Measurements from ENCODE around the gene PSMA7. TPM values are rescaled to one million over a fixed set of nuclear protein-coding genes. Genes with fewer than 3 reads are reported as not detected.

Gene PSMA7
- polyA plus RNA-seq, 1 donor (not counting 4 experiments of a cell fraction or from before 2014, with no cell fraction given), result 383 TPM

- Histone ChIP-seq H3K4me1 (ENCODE audit: control insufficient read depth, extremely low read depth, insufficient read depth, low read length) (no peaks in the 10 kb centered on the region), H3K9me3 (ENCODE audit: control insufficient read depth, low read depth, low read length) (no peaks in the 10 kb centered on the region), H3K4me2 (ENCODE audit: control insufficient read depth, extremely low read depth, insufficient read depth, low read depth, low read length) (no peak overlapping the region), H2AFZ (ENCODE audit: control insufficient read depth, low read length) (no peak overlapping the region), H3K79me2 (ENCODE audit: control insufficient read depth, insufficient read depth, low read length) (no peaks in the 10 kb centered on the region), H3K9me1 (ENCODE audit: control insufficient read depth, extremely low read depth, insufficient read depth, low read length) (no peaks in the 10 kb centered on the region), H3K4me3 (ENCODE audit: control insufficient read depth in 2 of 3, extremely low read depth in 1 of 3, insufficient read depth in 2 of 3, low read depth in 1 of 3, low read length in 3 of 3) (no peak overlapping the region), H3K36me3 (ENCODE audit: control insufficient read depth in 2 of 2, extremely low read depth in 1 of 2, insufficient read depth in 2 of 2, low read length in 2 of 2) (peaks cover 47 to 72% of the 10 kb centered on the region in 2 experiments), H4K20me1 (ENCODE audit: control insufficient read depth, extremely low read depth, insufficient read depth, low read length) (peaks cover 10% of the 10 kb centered on the region), H3K27me3 (ENCODE audit: control insufficient read depth, extremely low read depth, insufficient read depth, low read length) (no peaks in the 10 kb centered on the region), H3K9ac (ENCODE audit: control insufficient read depth, extremely low read depth, insufficient read depth, low read length) (no peak overlapping the region), H3K27ac (ENCODE audit: control insufficient read depth, insufficient read depth, low read length) (no peak overlapping the region)
- dilution Hi-C loops (cut with MboI; ENCODE audit: extremely low pct_ligation_motif_present, low sequenced_read_pairs), result no loop called here
- TF ChIP-seq CTCF (optimal IDR thresholded peaks at IDR 0.05 in 1 of 3, IDR thresholded peaks at IDR 0.05 in 1 of 3, conservative IDR thresholded peaks at IDR 0.05 in 1 of 3; ENCODE audit: extremely low read depth in 1 of 3, insufficient read depth in 2 of 3, low read length in 3 of 3) (no peak), EZH2 (IDR thresholded peaks at IDR 0.05; ENCODE audit: low read length) (no peak)
- no peak for DNase-seq (ENCODE audit: low read depth, low spot score)
- FAIRE-seq, result no peak
Measured at GRCh38 chr20:62132421-62132820, 10.8 kb downstream of the PSMA7 start.

- H3K27me3 ChIP-seq (ENCODE audit: control insufficient read depth, extremely low read depth, insufficient read depth, low read length), result no peaks in the 10 kb centered on the region
- FAIRE-seq, result no peak
- no peak overlapping the region for H2AFZ ChIP-seq (ENCODE audit: control insufficient read depth, low read length)
- no peaks in the 10 kb centered on the region for H3K79me2 ChIP-seq (ENCODE audit: control insufficient read depth, insufficient read depth, low read length)
- dilution Hi-C loops (cut with MboI; ENCODE audit: extremely low pct_ligation_motif_present, low sequenced_read_pairs), result no loop called here
- no peaks in the 10 kb centered on the region for H3K9me3 ChIP-seq (ENCODE audit: control insufficient read depth, low read depth, low read length)
- no peak for TF ChIP-seq EZH2 (IDR thresholded peaks at IDR 0.05; ENCODE audit: low read length)
- no peak for TF ChIP-seq CTCF (optimal IDR thresholded peaks at IDR 0.05 in 1 of 3, IDR thresholded peaks at IDR 0.05 in 1 of 3, conservative IDR thresholded peaks at IDR 0.05 in 1 of 3; ENCODE audit: extremely low read depth in 1 of 3, insufficient read depth in 2 of 3, low read length in 3 of 3)
- no peak overlapping the region for H3K4me2 ChIP-seq (ENCODE audit: control insufficient read depth, extremely low read depth, insufficient read depth, low read depth, low read length)
- no peak for DNase-seq (ENCODE audit: low read depth, low spot score)
- no peaks in the 10 kb centered on the region for H3K4me1 ChIP-seq (ENCODE audit: control insufficient read depth, extremely low read depth, insufficient read depth, low read length)
- H3K4me3 ChIP-seq (ENCODE audit: control insufficient read depth in 2 of 3, extremely low read depth in 1 of 3, insufficient read depth in 2 of 3, low read depth in 1 of 3, low read length in 3 of 3), result no peak overlapping the region
- H3K9ac ChIP-seq (ENCODE audit: control insufficient read depth, extremely low read depth, insufficient read depth, low read length), result no peak overlapping the region
- peaks cover 8% of the 10 kb centered on the region for H4K20me1 ChIP-seq (ENCODE audit: control insufficient read depth, extremely low read depth, insufficient read depth, low read length)
- H3K27ac ChIP-seq (ENCODE audit: control insufficient read depth, insufficient read depth, low read length), result no peak overlapping the region
- H3K9me1 ChIP-seq (ENCODE audit: control insufficient read depth, extremely low read depth, insufficient read depth, low read length), result no peaks in the 10 kb centered on the region
- H3K36me3 ChIP-seq (ENCODE audit: control insufficient read depth in 2 of 2, extremely low read depth in 1 of 2, insufficient read depth in 2 of 2, low read length in 2 of 2), result peaks cover 47 to 73% of the 10 kb centered on the region in 2 experiments
Measured at GRCh38 chr20:62131560-62132320, 11.5 kb downstream of the PSMA7 start.

Data from keratinocyte (primary cell).